K562 (cell line): Measurements from ENCODE around the gene LRP1. TPM values are rescaled to one million over a fixed set of nuclear protein-coding genes. Genes with fewer than 3 reads are reported as not detected.

Source experiments
- ADNP ChIP-seq: fragments of 200-800 bp; sonication (Bioruptor generic); IDR thresholded peaks from 2 replicates; pipeline ENCODE4 v1.6.1; 2016; ENCODE audit warnings: missing genetic modification characterization, missing compliant biosample characterization
- CBFB ChIP-seq: sonication (generic); formaldehyde crosslinking; IDR thresholded peaks from 2 replicates; pipeline ENCODE4 v1.4.0; 2020; ENCODE audit warnings: mild to moderate bottlenecking, missing genetic modification reagents
- CEBPB ChIP-seq: fragments of 450-650 bp; IDR thresholded peaks from 2 replicates; pipeline ENCODE4 v1.6.1; 2016; ENCODE audit warnings: missing genetic modification characterization, missing compliant biosample characterization
- DPF2 ChIP-seq: fragments of 450-650 bp; IDR thresholded peaks from 2 replicates; pipeline ENCODE4 v1.6.1; 2016
- ETS2 ChIP-seq: IDR thresholded peaks from 2 replicates; pipeline ENCODE4 v1.6.1; 2016; ENCODE audit warnings: borderline replicate concordance, missing genetic modification characterization, mild to moderate bottlenecking, moderate library complexity, missing compliant biosample characterization; ENCODE audit not compliant: poor library complexity, severe bottlenecking
- HDAC2 ChIP-seq: fragments of 450-650 bp; IDR thresholded peaks from 2 replicates; pipeline ENCODE4 v1.6.1; 2016; ENCODE audit warnings: mild to moderate bottlenecking
- HMGN3 ChIP-seq: IDR thresholded peaks from 2 replicates; pipeline ENCODE4 v1.6.1; 2011; ENCODE audit warnings: borderline replicate concordance, low read depth, mild to moderate bottlenecking, mixed read lengths, low read length; ENCODE audit not compliant: insufficient read length; ENCODE audit errors: extremely low read depth
- HMGXB4 ChIP-seq: sonication (generic); formaldehyde crosslinking; IDR thresholded peaks from 2 replicates; pipeline ENCODE4 v1.8.1; 2023; ENCODE audit warnings: mild to moderate bottlenecking, missing genetic modification reagents
- L3MBTL2 ChIP-seq: fragments of 450-650 bp; IDR thresholded peaks from 2 replicates; pipeline ENCODE4 v1.6.1; 2016; ENCODE audit warnings: mild to moderate bottlenecking, moderate library complexity
- MXI1 ChIP-seq: IDR thresholded peaks from 2 replicates; pipeline ENCODE4 v1.6.1; 2011; ENCODE audit warnings: low read depth, mild to moderate bottlenecking, improper control_type of control experiment, low read length
- NR2C2 ChIP-seq, 2 experiments: fragments of 200-800 bp in 1 of 2; sonication (Bioruptor generic) in 1 of 2; sonication (generic) in 1 of 2; formaldehyde crosslinking in 1 of 2; IDR thresholded peaks; 2 replicates each; pipeline versions ENCODE4 v1.6.1 to v1.8.0; 2016 to 2022; ENCODE audit warnings: mild to moderate bottlenecking in 1 of 2, missing compliant biosample characterization in 1 of 2, missing genetic modification characterization in 1 of 2, missing genetic modification reagents in 1 of 2
- NR4A1 ChIP-seq, 2 experiments: fragments of 250-450 bp in 1 of 2; fragments of 450-650 bp in 1 of 2; sonication (Bioruptor Pico) in 1 of 2; IDR thresholded peaks; 2 replicates each; pipeline versions ENCODE4 v1.4.0 to v1.6.1; 2016 to 2020; ENCODE audit warnings: mild to moderate bottlenecking in 2 of 2, missing compliant biosample characterization in 1 of 2, missing genetic modification characterization in 1 of 2, moderate library complexity in 1 of 2
- PHF8 ChIP-seq: fragments of 200-600 bp; sonication (generic); IDR thresholded peaks from 2 replicates; pipeline ENCODE4 v1.6.1; 2012; ENCODE audit warnings: mixed run types, mild to moderate bottlenecking, inconsistent platforms, low read length, moderate library complexity, borderline replicate concordance
- PTBP1 ChIP-seq: fragments of 200-400 bp; formaldehyde crosslinking; IDR thresholded peaks from 2 replicates; pipeline ENCODE4 v1.6.1; 2017; ENCODE audit warnings: low read depth, low read length
- RAD21 ChIP-seq, 2 experiments: fragments of 250-450 bp in 1 of 2; fragments of 450-650 bp in 1 of 2; sonication (Bioruptor Pico) in 1 of 2; formaldehyde crosslinking in 1 of 2; IDR thresholded peaks in 1 of 2; conservative IDR thresholded peaks in 1 of 2; 2 replicates each; pipeline versions ENCODE4 v1.4.0 to v1.8.0; 2020 to 2022; ENCODE audit warnings: mild to moderate bottlenecking in 2 of 2, moderate library complexity in 1 of 2
- RFX7 ChIP-seq: fragments of 250-450 bp; sonication (Bioruptor Pico); IDR thresholded peaks from 2 replicates; pipeline ENCODE4 v1.5.1; 2021; ENCODE audit warnings: mild to moderate bottlenecking
- SP1 ChIP-seq: sonication (generic); formaldehyde crosslinking; IDR thresholded peaks from 2 replicates; pipeline ENCODE4 v1.8.1; 2022; ENCODE audit warnings: mild to moderate bottlenecking, missing genetic modification reagents
- SREBF2 ChIP-seq: sonication (generic); formaldehyde crosslinking; IDR thresholded peaks from 2 replicates; pipeline ENCODE4 v1.4.0; 2020; ENCODE audit warnings: mild to moderate bottlenecking, missing genetic modification reagents
- SRSF3 ChIP-seq: fragments of 200-400 bp; formaldehyde crosslinking; IDR thresholded peaks from 2 replicates; pipeline ENCODE4 v1.6.1; 2016; ENCODE audit warnings: mild to moderate bottlenecking, low read length, moderate library complexity; ENCODE audit not compliant: insufficient read depth
- SUPT5H ChIP-seq: fragments of 450-650 bp; IDR thresholded peaks from 2 replicates; pipeline ENCODE4 v1.6.1; 2016
- TAF9B ChIP-seq: fragments of 450-650 bp; IDR thresholded peaks from 2 replicates; pipeline ENCODE4 v1.6.1; 2018; ENCODE audit warnings: mild to moderate bottlenecking; ENCODE audit not compliant: partially characterized antibody
- TEAD1 ChIP-seq, 2 experiments: fragments of 450-650 bp in 1 of 2; sonication (generic) in 1 of 2; formaldehyde crosslinking; IDR thresholded peaks; 2 replicates each; pipeline versions ENCODE4 v1.4.0 to v1.8.0; 2020 to 2022; ENCODE audit warnings: mild to moderate bottlenecking in 2 of 2, missing genetic modification reagents in 1 of 2
- THAP7 ChIP-seq: fragments of 250-450 bp; sonication (Bioruptor Pico); IDR thresholded peaks from 2 replicates; pipeline ENCODE4 v1.5.0; 2021
- ZEB2 ChIP-seq: fragments of 450-650 bp; IDR thresholded peaks from 2 replicates; pipeline ENCODE4 v1.6.1; 2016
- ZFP30 ChIP-seq: fragments of 250-450 bp; sonication (Bioruptor Pico); IDR thresholded peaks from 2 replicates; pipeline ENCODE4 v1.8.0; 2022; ENCODE audit warnings: moderate library complexity, mild to moderate bottlenecking, inconsistent platforms, borderline replicate concordance
- ZNF184 ChIP-seq: sonication (generic); formaldehyde crosslinking; IDR thresholded peaks from 2 replicates; pipeline ENCODE4 v1.5.0; 2020; ENCODE audit warnings: missing genetic modification reagents
- ZNF695 ChIP-seq: fragments of 450-650 bp; formaldehyde crosslinking; IDR thresholded peaks from 2 replicates; pipeline ENCODE4 v1.4.0; 2020; ENCODE audit warnings: mild to moderate bottlenecking, moderate library complexity
- polyA plus RNA-seq, 8 experiments: library from polyadenylated mRNA; depleted of rRNA in 4 of 8; stranded (reverse) in 5 of 8; unstranded in 3 of 8; fragments of >200 nt; fragmentation: Nextera tagmentation in 2 of 8; fragmentation: Illumina TruSeq in 1 of 8; extraction: Ambion mirVana in 2 of 8; extraction: Trizol in 1 of 8; gene quantifications; 2 replicates each; pipeline versions ENCODE4 v1.2.1 to v1.2.3, GENCODE V29; 2011 to 2014; ENCODE audit warnings: inconsistent platforms in 1 of 8, missing spikeins in 1 of 8
- total RNA-seq, 7 experiments: library from RNA; depleted of rRNA in 6 of 7; stranded (reverse); fragments of >200 nt in 6 of 7; fragmentation: Illumina TruSeq in 2 of 7; extraction: Trizol in 2 of 7; gene quantifications; 2 replicates each; pipeline versions ENCODE4 v1.2.1 to v1.2.3, GENCODE V29; 2011 to 2021; ENCODE audit warnings: low replicate concordance in 1 of 7

LRP1 gene
- total and polyA plus RNA-seq, 9 of the 15 experiments (the other 6 are each of a cell fraction or from before 2014, with no cell fraction given), result 0.04 to 0.64 (median 0.19) TPM; not detected in 2

- TF ChIP-seq NR2C2 (CRISPR knock-in tag; IDR thresholded peaks at IDR 0.05) (no peak), NR2C2 (tag; IDR thresholded peaks at IDR 0.05) (0 out of 2 replicates have a peak, but pooled peaks have one; percentile 8), HDAC2 (0 out of 2 replicates have a peak, but pooled peaks have one; percentile 18), SP1 (CRISPR knock-in tag) (peak; percentile 52; the same call in 1 of the 2 replicates), RFX7 (no peak), HMGN3 (no peak), SUPT5H (no peak), TEAD1 (CRISPR knock-in tag; IDR thresholded peaks at IDR 0.05) (0 out of 4 replicates have a peak, but pooled peaks of 1 of the 2 experiments have one; percentile 7), ADNP (tag) (no peak), SREBF2 (CRISPR knock-in tag) (no peak), MXI1 (no peak), THAP7 (CRISPR knock-in tag) (no peak), HMGXB4 (CRISPR knock-in tag) (no peak), ZNF184 (CRISPR knock-in tag) (no peak), ETS2 (tag) (no peak), CEBPB (tag) (peak; percentile 68), PTBP1 (no peak), RAD21 (CRISPR knock-in tag; conservative IDR thresholded peaks at IDR 0.05 in 1 of 2, IDR thresholded peaks at IDR 0.05 in 1 of 2) (no peak), NR4A1 (CRISPR knock-in tag; IDR thresholded peaks at IDR 0.05) (no peak), NR4A1 (tag; IDR thresholded peaks at IDR 0.05) (no peak), ZFP30 (no peak), SRSF3 (no peak), TAF9B (no peak), PHF8 (no peak), L3MBTL2 (peak; percentile 63; the same call in 1 of the 2 replicates), DPF2 (peak; percentile 48), ZEB2 (no peak), CBFB (CRISPR knock-in tag) (peak; percentile 66; the same call in 1 of the 2 replicates), ZNF695 (CRISPR knock-in tag) (no peak)
These were observed 17.9 kb upstream of the LRP1 start (continued) for GRCh38 chr12:57110104-57111030.
